Osteocyte (in vitro differentiated cells): ENCODE measurements around the gene MGLL. TPM values are rescaled to one million over a fixed set of nuclear protein-coding genes. Genes with fewer than 3 reads are reported as not detected.

Experiments
- DNase-seq: peaks from one replicate; pipeline ENCODE4 v3.0.0; 2021; ENCODE audit warnings: mixed read lengths; ENCODE audit not compliant: unreplicated experiment; ENCODE audit errors: extremely low spot score
- H3K27ac Mint-ChIP-seq: one replicate; pipeline ENCODE4 v1.8.0; 2021; ENCODE audit warnings: mild to moderate bottlenecking, mixed read lengths; ENCODE audit not compliant: unreplicated experiment
- H3K27me3 Mint-ChIP-seq: one replicate; pipeline ENCODE4 v1.8.0; 2021; ENCODE audit warnings: mixed read lengths; ENCODE audit not compliant: unreplicated experiment
- H3K36me3 Mint-ChIP-seq: one replicate; pipeline ENCODE4 v1.8.0; 2021; ENCODE audit warnings: mixed read lengths; ENCODE audit not compliant: unreplicated experiment
- H3K4me1 Mint-ChIP-seq: one replicate; pipeline ENCODE4 v1.8.0; 2021; ENCODE audit warnings: mixed read lengths; ENCODE audit not compliant: unreplicated experiment
- H3K4me3 Mint-ChIP-seq: one replicate; pipeline ENCODE4 v1.8.0; 2021; ENCODE audit warnings: mild to moderate bottlenecking, moderate library complexity, mixed read lengths; ENCODE audit not compliant: unreplicated experiment
- H3K9me3 Mint-ChIP-seq: one replicate; pipeline ENCODE4 v1.8.0; 2021; ENCODE audit warnings: mixed read lengths; ENCODE audit not compliant: unreplicated experiment
- CTCF ChIP-seq: fragments of 200-600 bp; sonication (generic); IDR thresholded peaks from 2 replicates; pipeline ENCODE4 v1.5.0; 2021; ENCODE audit warnings: antibody characterized with exemption, mild to moderate bottlenecking, moderate library complexity
- total RNA-seq: library from RNA; stranded (reverse); gene quantifications from 2 replicates; pipeline ENCODE4 v1.2.1, GENCODE V29; 2021

The MGLL gene
- total RNA-seq, 1 donor from 2014 or later = 112 TPM

GRCh38 chr3:127652246-127652995 is 169.9 kb downstream of the MGLL start:
- H3K27ac Mint-ChIP-seq = no peak overlapping the region
- no peak for DNase-seq
- no peak overlapping the region for H3K4me3 Mint-ChIP-seq
- H3K9me3 Mint-ChIP-seq = no peaks in the 10 kb centered on the region
- peak; percentile 96 for TF ChIP-seq CTCF
- H3K27me3 Mint-ChIP-seq = no peaks in the 10 kb centered on the region
- H3K4me1 Mint-ChIP-seq = peaks cover 34% of the 10 kb centered on the region
- no peaks in the 10 kb centered on the region for H3K36me3 Mint-ChIP-seq

- Mint-ChIP-seq H3K4me3 (no peak overlapping the region), H3K36me3 (no peaks in the 10 kb centered on the region), H3K27ac (no peak overlapping the region), H3K27me3 (no peaks in the 10 kb centered on the region), H3K4me1 (peaks cover 31% of the 10 kb centered on the region), H3K9me3 (no peaks in the 10 kb centered on the region)
- DNase-seq = no peak
- no peak for TF ChIP-seq CTCF
Measured at GRCh38 chr3:127651516-127652172, 170.7 kb downstream of the MGLL start.

GRCh38 chr3:127650236-127650635 is 172.1 kb downstream of the MGLL start:
- Mint-ChIP-seq H3K27me3 (no peaks in the 10 kb centered on the region), H3K4me1 (peaks cover 21% of the 10 kb centered on the region), H3K9me3 (no peaks in the 10 kb centered on the region), H3K36me3 (no peaks in the 10 kb centered on the region), H3K27ac (no peak overlapping the region), H3K4me3 (no peak overlapping the region)
- DNase-seq = no peak
- no peak for TF ChIP-seq CTCF

- no peaks in the 10 kb centered on the region for H3K36me3 Mint-ChIP-seq
- no peaks in the 10 kb centered on the region for H3K9me3 Mint-ChIP-seq
- H3K27me3 Mint-ChIP-seq = no peaks in the 10 kb centered on the region
- H3K4me1 Mint-ChIP-seq = peaks cover under 1% of the 10 kb centered on the region
- no peak overlapping the region for H3K27ac Mint-ChIP-seq
- TF ChIP-seq CTCF = no peak
- no peak overlapping the region for H3K4me3 Mint-ChIP-seq
- no peak for DNase-seq
Measured at GRCh38 chr3:127647845-127648204, 174.5 kb downstream of the MGLL start.

- no peaks in the 10 kb centered on the region for H3K9me3 Mint-ChIP-seq
- no peaks in the 10 kb centered on the region for H3K4me1 Mint-ChIP-seq
- TF ChIP-seq CTCF = no peak
- H3K36me3 Mint-ChIP-seq = no peaks in the 10 kb centered on the region
- no peaks in the 10 kb centered on the region for H3K27me3 Mint-ChIP-seq
- H3K27ac Mint-ChIP-seq = no peak overlapping the region
- DNase-seq = no peak
- no peak overlapping the region for H3K4me3 Mint-ChIP-seq
Measured at GRCh38 chr3:127647166-127647844, 175.0 kb downstream of the MGLL start.
